Neural cell (in vitro differentiated cells): Measurements from ENCODE around the gene FOXO3. TPM values are rescaled to one million over a fixed set of nuclear protein-coding genes. Genes with fewer than 3 reads are reported as not detected.

Experiments used
- H2AFZ ChIP-seq: fragments of 200-600, 300-800 bp; sonication (generic), shearing (Covaris generic); 2 replicates; pipeline ENCODE4 v1.6.0; 2014; ENCODE audit warnings: low read depth, mild to moderate bottlenecking, antibody characterized with exemption, low read length, moderate library complexity
- H3F3A ChIP-seq: fragments of 200-600 bp; shearing (Covaris generic); 2 replicates; pipeline ENCODE4 v1.6.1; 2016; ENCODE audit warnings: mild to moderate bottlenecking, moderate library complexity, mixed read lengths, antibody characterized with exemption, low read length; ENCODE audit not compliant: insufficient read depth, poor library complexity, severe bottlenecking
- H3K27ac ChIP-seq: fragments of 200-600, 300-800 bp; sonication (generic), shearing (Covaris generic); 2 replicates; pipeline ENCODE4 v1.5.1; 2014; ENCODE audit warnings: mild to moderate bottlenecking, low read length, moderate library complexity
- H3K27me3 ChIP-seq: fragments of 300-800, 200-600 bp; sonication (generic), shearing (Covaris generic); 2 replicates; pipeline ENCODE4 v1.6.0; 2014; ENCODE audit warnings: mild to moderate bottlenecking, low read depth, low read length, moderate library complexity; ENCODE audit not compliant: insufficient read depth
- H3K36me3 ChIP-seq: fragments of 300-800, 200-600 bp; sonication (generic), shearing (Covaris generic); 2 replicates; pipeline ENCODE4 v1.5.1; 2014; ENCODE audit warnings: mild to moderate bottlenecking, antibody characterized with exemption, low read length, moderate library complexity; ENCODE audit not compliant: insufficient read depth
- H3K4me2 ChIP-seq: fragments of 300-800, 200-600 bp; sonication (generic), shearing (Covaris generic); 2 replicates; pipeline ENCODE4 v1.6.0; 2014; ENCODE audit warnings: mild to moderate bottlenecking, low read length
- H3K4me3 ChIP-seq: fragments of 300-800, 200-600 bp; sonication (generic), shearing (Covaris generic); 2 replicates; pipeline ENCODE4 v1.5.1; 2014; ENCODE audit warnings: mild to moderate bottlenecking, low read length, moderate library complexity
- H3K79me2 ChIP-seq: fragments of 200-600 bp; shearing (Covaris generic); replicated peaks from 2 replicates; pipeline ENCODE4 v1.6.0; 2014; ENCODE audit warnings: mild to moderate bottlenecking, low read length, moderate library complexity; ENCODE audit not compliant: insufficient read depth
- H3K9ac ChIP-seq: fragments of 300-800, 200-600 bp; sonication (generic), shearing (Covaris generic); 2 replicates; pipeline ENCODE4 v1.6.1; 2016; ENCODE audit warnings: mild to moderate bottlenecking, low read length, mixed read lengths
- H3K9me2 ChIP-seq: fragments of 200-600 bp; shearing (Covaris generic); 2 replicates; pipeline ENCODE4 v1.6.1; 2016; ENCODE audit warnings: mild to moderate bottlenecking, low read length, mixed read lengths; ENCODE audit not compliant: insufficient read depth
- H3K9me3 ChIP-seq: fragments of 200-600, 300-800 bp; sonication (generic), shearing (Covaris generic); 2 replicates; pipeline ENCODE4 v1.6.1; 2016; ENCODE audit warnings: mild to moderate bottlenecking, mixed run types, low read length, moderate library complexity, mixed read lengths
- H4K20me1 ChIP-seq: fragments of 200-600 bp; shearing (Covaris generic); 2 replicates; pipeline ENCODE4 v1.6.1; 2016; ENCODE audit warnings: mild to moderate bottlenecking, mixed run types; ENCODE audit not compliant: insufficient read depth
- CTCF ChIP-seq: fragments of 450-650 bp; IDR thresholded peaks from 2 replicates; pipeline ENCODE4 v1.5.1; 2014; ENCODE audit warnings: antibody characterized with exemption, mild to moderate bottlenecking, moderate library complexity; ENCODE audit not compliant: poor library complexity, severe bottlenecking
- EP300 ChIP-seq: fragments of 450-650 bp; conservative IDR thresholded peaks from 2 replicates; pipeline ENCODE4 v1.6.1; 2014; ENCODE audit warnings: antibody characterized with exemption, mild to moderate bottlenecking, moderate library complexity; ENCODE audit not compliant: poor library complexity, severe bottlenecking
- EZH2 ChIP-seq: fragments of 200-600, 300-800 bp; shearing (Covaris generic), sonication (generic); IDR thresholded peaks from 2 replicates; pipeline ENCODE4 v1.6.1; 2014; ENCODE audit warnings: antibody characterized with exemption, low read length, borderline replicate concordance, mild to moderate bottlenecking; ENCODE audit not compliant: insufficient read depth, poor library complexity, severe bottlenecking
- MXI1 ChIP-seq: fragments of 450-650 bp; conservative IDR thresholded peaks from 2 replicates; pipeline ENCODE4 v1.6.1; 2014; ENCODE audit warnings: antibody characterized with exemption, mild to moderate bottlenecking; ENCODE audit not compliant: poor library complexity, severe bottlenecking
- POLR2AphosphoS5 ChIP-seq: IDR thresholded peaks from 2 replicates; pipeline ENCODE4 v1.6.1; 2012
- RAD21 ChIP-seq: fragments of 450-650 bp; conservative IDR thresholded peaks from 2 replicates; pipeline ENCODE4 v1.6.1; 2014; ENCODE audit warnings: antibody characterized with exemption, mild to moderate bottlenecking, moderate library complexity
- REST ChIP-seq: IDR thresholded peaks from 2 replicates; pipeline ENCODE4 v1.6.1; 2012; ENCODE audit warnings: borderline replicate concordance
- SMC3 ChIP-seq: fragments of 450-650 bp; conservative IDR thresholded peaks from 2 replicates; pipeline ENCODE4 v1.6.1; 2014; ENCODE audit warnings: antibody characterized with exemption, mild to moderate bottlenecking, moderate library complexity; ENCODE audit not compliant: poor library complexity
- TAF1 ChIP-seq: IDR thresholded peaks from 2 replicates; pipeline ENCODE4 v1.6.1; 2012; ENCODE audit warnings: low read depth
- polyA plus RNA-seq: library from polyadenylated mRNA; depleted of rRNA; stranded (reverse); fragments of >200 nt; gene quantifications from 2 replicates; pipeline ENCODE4 v1.2.3, GENCODE V29; 2014

The FOXO3 gene
- polyA plus RNA-seq, 1 donor from 2014 or later, result 21.3 TPM

- no peak overlapping the region for H3K9ac ChIP-seq
- no peaks in the 10 kb centered on the region for H4K20me1 ChIP-seq
Measured at GRCh38 chr6:108589244-108589791, 28.6 kb downstream of the FOXO3 start.

More at GRCh38 chr6:108589244-108589791, 28.6 kb downstream of the FOXO3 start:
- H3K4me2 ChIP-seq, result no peak overlapping the region
- H3K27ac ChIP-seq, result no peak overlapping the region
- no peaks in the 10 kb centered on the region for H3F3A ChIP-seq
- no peaks in the 10 kb centered on the region for H3K36me3 ChIP-seq
- no peaks in the 10 kb centered on the region for H3K9me2 ChIP-seq
- peaks cover 10% of the 10 kb centered on the region for H3K79me2 ChIP-seq
- H2AFZ ChIP-seq, result no peak overlapping the region
- TF ChIP-seq POLR2AphosphoS5, result no peak
- no peak for TF ChIP-seq SMC3
- no peak for TF ChIP-seq TAF1
- no peak for TF ChIP-seq CTCF
- no peak for TF ChIP-seq EP300
- no peak for TF ChIP-seq REST
- TF ChIP-seq RAD21, result no peak
- TF ChIP-seq MXI1, result no peak
- TF ChIP-seq EZH2, result no peak
- no peaks in the 10 kb centered on the region for H3K27me3 ChIP-seq
- H3K4me3 ChIP-seq, result no peak overlapping the region
- H3K9me3 ChIP-seq, result no peaks in the 10 kb centered on the region
